SK-MEL-5 (cell line): Measurements from ENCODE around the gene NDUFV3. TPM values are rescaled to one million over a fixed set of nuclear protein-coding genes. Genes with fewer than 3 reads are reported as not detected.
"Not testable (repeated sequence)": the region's sequence is repeated elsewhere in the genome, so short reads cannot be mapped to it uniquely, and the experiment has no call there.

Source experiments
- DNase-seq: peaks from one replicate; pipeline ENCODE4 v3.0.0-alpha.2; 2016; ENCODE audit warnings: low read depth, low spot score
- in situ Hi-C: cut with HindIII; loops from 2 replicates; pipeline ENCODE4 v1.10.0; 2016; ENCODE audit warnings: low sequenced_read_pairs, high pct_unique_total_duplicates, low pct_unique_long_range_greater_than_20kb
- total RNA-seq: library from RNA; depleted of rRNA; stranded (reverse); fragments of >200 nt; shearing (Covaris generic); gene quantifications from 2 replicates; pipeline ENCODE4 v1.2.3, GENCODE V29; 2014

Gene NDUFV3
- total RNA-seq, 1 experiment from 2014 or later, result 44.5 TPM

GRCh38 chr21:42873096-42873495, 20.0 kb upstream of the NDUFV3 start:
- DNase-seq, result no peak
- in situ Hi-C loops, result no loop called here

GRCh38 chr21:42875811-42876210, 17.3 kb upstream of the NDUFV3 start:
- in situ Hi-C loops, DNase-seq: not testable (repeated sequence)

- in situ Hi-C loops, result no loop called here
- no peak for DNase-seq
These were observed 14.5 kb upstream of the NDUFV3 start for GRCh38 chr21:42878678-42878992.

- in situ Hi-C loops, result no loop called here
These were observed 13.9 kb upstream of the NDUFV3 start, which contains the start of gene WDR4 for GRCh38 chr21:42878993-42879787. Gene WDR4, minus strand, starts transcription at chr21:42879539. Its CDS starts 44 bp downstream, at chr21:42879495.

DNA sequence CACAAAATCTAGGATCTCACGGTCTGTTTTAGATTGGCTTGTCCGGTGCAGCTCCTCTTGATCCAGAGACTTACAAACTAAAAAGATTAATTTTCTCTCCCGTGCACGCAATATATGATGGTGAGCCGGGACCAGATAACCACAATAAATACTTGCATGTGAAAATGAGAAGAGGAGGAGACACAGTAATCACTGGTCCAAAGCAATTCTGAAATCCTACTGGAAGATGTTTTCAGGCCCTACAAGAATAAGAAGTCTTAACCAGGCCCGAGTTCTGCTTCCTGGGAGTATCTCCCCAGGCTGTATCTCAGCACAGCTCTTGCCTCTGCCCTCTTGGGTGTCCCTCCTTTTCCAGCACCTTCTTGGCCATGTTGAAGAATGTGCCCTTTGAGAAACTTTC, 12.8 kb upstream of the NDUFV3 start:
- DNase-seq, result no peak
- in situ Hi-C loops, result no loop called here

More at GRCh38 chr21:42878993-42879787, 13.9 kb upstream of the NDUFV3 start, which contains the start of gene WDR4:
- peak; percentile 95 for DNase-seq

GRCh38 chr21:42883921-42884320, 9.2 kb upstream of the NDUFV3 start:
- in situ Hi-C loops, result no loop called here
- no peak for DNase-seq

DNA sequence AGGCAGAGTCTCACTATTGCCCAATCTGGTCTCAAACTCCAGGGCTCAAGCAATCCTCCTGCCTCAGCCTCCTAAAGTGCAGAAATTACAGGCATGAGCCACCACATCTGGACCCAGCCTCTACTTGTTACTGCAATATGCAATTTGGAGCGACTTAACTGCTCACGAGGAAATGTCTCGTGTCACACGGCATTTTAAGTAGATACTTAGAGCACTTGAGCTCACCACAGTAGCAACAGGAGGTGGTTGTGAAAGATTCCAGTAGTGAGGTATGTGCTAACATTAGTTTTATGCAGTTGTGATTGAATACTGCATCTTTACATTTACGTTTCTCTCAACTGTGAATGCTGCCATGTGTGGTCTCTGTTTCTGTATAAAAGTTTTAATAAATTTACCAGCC, 5.8 kb upstream of the NDUFV3 start:
- no peak for DNase-seq
- in situ Hi-C loops, result no loop called here

DNA sequence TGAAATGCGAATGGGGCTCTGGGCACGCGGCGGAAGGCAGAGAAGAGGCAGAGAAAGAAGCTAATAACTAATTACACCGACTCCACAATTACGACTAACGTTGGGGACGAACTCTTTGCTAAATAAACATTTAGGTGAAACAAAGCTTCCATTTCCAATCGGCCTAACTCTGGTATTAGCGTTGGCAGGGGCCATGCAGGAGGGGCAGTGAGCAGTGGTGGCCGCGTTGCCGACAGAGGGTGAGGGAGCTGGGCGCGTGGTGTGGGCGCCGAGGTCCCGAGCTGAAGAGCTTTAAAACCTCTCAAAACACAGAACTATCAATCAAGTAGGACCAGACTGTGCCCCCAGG, 553 bp upstream of the NDUFV3 start:
- no peak for DNase-seq
- in situ Hi-C loops, result no loop called here

GRCh38 chr21:42900446-42900845, 7.3 kb downstream of the NDUFV3 start:
- in situ Hi-C loops, result no loop called here
- DNase-seq, result no peak

GRCh38 chr21:42903817-42904216, 10.7 kb downstream of the NDUFV3 start:
- no peak for DNase-seq
- in situ Hi-C loops, result no loop called here

- no peak for DNase-seq
- in situ Hi-C loops, result no loop called here
These were observed 12.1 kb downstream of the NDUFV3 start for GRCh38 chr21:42905195-42905594.

DNA sequence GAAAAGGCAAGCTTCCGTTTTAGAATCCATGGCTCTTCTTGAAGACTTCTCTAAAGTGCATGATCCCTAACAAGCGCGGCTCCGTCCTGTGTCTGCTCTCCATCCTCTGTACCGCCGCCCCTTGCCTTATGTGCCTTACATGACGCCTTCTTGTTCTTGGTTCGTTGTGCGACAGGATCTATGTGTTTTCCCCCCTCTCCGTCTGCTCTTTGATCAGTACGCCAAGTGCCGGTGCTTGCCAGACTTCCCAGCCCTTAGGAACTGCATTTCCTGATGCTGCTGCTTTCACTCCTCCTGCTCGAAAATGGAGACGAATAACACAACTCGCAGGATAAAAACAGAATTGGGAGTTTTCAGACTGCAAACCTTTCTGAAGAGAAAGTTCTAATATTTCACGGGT, 13.1 kb downstream of the NDUFV3 start:
- DNase-seq, result no peak
- in situ Hi-C loops, result no loop called here

- DNase-seq, in situ Hi-C loops: not testable (repeated sequence)
These were observed 15.4 kb downstream of the NDUFV3 start for GRCh38 chr21:42908484-42908883.

DNA sequence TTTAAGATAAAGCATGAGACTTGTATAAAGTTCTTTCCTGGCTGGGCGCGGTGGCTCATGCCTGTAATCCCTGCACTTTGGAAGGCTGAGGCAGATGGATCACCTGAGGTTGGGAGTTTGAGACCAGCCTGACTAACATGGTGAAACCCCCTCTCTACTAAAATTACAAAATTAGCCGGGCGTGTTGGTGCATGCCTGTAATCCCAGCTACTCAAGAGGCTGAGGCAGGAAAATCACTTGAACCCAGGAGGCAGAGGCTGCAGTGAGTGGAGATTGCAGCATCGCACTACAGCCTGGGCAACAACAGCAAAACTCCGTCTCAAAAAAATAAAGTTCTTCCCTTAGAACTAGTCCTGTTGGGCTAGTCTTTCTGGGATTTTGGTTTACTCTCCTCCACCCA, 18.8 kb downstream of the NDUFV3 start:
- DNase-seq, in situ Hi-C loops: not testable (repeated sequence)

DNA sequence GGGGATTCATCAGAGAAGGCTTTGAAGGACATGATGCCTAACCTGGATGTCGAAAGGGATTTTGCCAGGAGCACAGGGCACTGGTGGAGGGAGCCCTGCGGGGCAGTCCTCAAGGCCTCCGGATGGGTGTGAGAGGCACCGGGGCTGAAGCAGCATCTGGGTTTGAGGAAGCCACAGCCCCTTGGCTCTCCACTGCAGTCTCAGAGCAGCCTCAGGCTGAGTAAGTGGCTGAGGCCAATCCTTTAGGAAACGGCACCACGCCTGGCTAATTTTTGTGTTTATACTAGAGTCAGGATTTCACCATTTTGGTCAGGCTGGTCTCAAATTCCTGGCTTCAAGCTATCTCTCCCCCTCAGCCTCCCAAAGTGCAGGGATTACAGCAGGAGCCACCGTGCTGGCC, 20.4 kb downstream of the NDUFV3 start:
- DNase-seq, result no peak
- in situ Hi-C loops, result no loop called here

DNA sequence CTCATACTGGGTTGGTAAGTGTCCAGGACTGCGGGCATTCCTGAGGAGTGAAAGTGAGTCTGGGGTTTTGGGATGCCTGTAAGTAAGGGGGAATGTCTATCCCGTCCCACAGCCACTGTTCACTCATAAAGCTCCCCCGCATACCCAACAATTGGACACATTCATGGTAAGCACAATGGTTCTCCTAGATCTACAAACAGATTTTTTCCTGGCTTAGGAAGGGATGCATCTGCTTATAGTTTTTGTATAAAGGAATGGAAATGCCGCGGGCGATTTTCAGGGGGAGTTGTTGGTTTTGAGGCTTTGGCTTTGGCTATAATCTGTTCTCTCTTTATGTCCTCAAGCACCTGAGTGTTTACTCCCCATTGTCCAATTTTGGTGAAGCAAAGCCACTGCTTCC, 25.2 kb downstream of the NDUFV3 start:
- DNase-seq, result peak; percentile 13
- in situ Hi-C loops, result no loop called here

- DNase-seq, result no peak
- in situ Hi-C loops, result no loop called here
These were observed 28.8 kb downstream of the NDUFV3 start for GRCh38 chr21:42921927-42922326.

- in situ Hi-C loops, result no loop called here
- no peak for DNase-seq
These were observed 29.8 kb downstream of the NDUFV3 start for GRCh38 chr21:42922918-42923317.

- in situ Hi-C loops, result no loop called here
- DNase-seq, result peak; percentile 90
These were observed 30.7 kb downstream of the NDUFV3 start for GRCh38 chr21:42923553-42924432.
